T-helper 2 cell treated with Interferon-gamma antibody and Interleukin-4, amounts not matched to agents 100 ng/mL and 5 ng/mL, for 36 hours (primary cell): ENCODE measurements around the gene ZNF644. TPM values are rescaled to one million over a fixed set of nuclear protein-coding genes. Genes with fewer than 3 reads are reported as not detected.
"Not testable (repeated sequence)": the region's sequence is repeated elsewhere in the genome, so short reads cannot be mapped to it uniquely, and the experiment has no call there.

Experiments used
- intact Hi-C: fragments of 100-400 bp; cut with micrococcal nuclease; formaldehyde crosslinking; loops from one replicate; pipeline ENCODE4 v1.15.1; 2023
- total RNA-seq: library from RNA; stranded (reverse); gene quantifications from 2 replicates; pipeline ENCODE4 v1.2.3, GENCODE V29; 2022

Gene ZNF644
- total RNA-seq, 1 donor from 2014 or later = 54.4 TPM

DNA sequence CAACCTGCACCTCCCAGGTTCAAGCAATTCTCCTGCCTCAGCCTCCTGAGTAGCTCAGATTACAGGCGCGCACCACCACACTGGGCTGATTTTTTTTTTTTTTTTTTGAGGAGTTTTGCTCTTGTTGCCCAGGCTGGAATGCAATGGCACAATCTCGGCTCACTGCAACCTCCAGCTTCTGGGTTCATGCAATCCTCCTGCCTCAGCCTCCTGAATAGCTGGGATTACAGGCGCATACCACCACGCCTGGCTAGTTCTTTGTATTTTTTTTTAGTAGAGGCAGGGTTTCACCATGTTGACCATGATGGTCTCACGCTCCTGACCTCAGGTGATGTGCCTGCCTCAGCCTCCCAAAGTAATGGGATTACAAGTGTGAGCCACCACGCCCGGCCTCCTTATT, 93.6 kb downstream of the ZNF644 start:
- intact Hi-C loops = not testable (repeated sequence)

DNA sequence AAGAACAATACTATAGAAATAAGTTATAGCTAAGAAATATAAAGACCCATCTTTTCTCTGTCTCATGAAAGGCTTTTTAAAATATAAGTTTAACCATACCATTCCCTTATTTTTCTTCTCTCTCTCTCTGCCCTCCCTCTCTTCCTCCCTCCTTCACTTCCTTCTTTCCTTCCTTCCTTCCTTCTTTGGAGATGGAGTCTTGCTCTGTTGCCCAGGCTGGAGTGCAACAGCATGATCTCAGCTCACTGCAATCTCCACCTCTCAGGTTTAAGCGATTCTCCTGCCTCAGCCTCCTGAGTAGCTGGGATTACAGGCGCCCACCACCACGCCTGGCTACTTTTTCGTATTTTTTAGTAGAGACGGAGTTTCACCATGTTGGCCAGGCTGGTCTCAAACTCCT, 94.2 kb downstream of the ZNF644 start:
- intact Hi-C loops = not testable (repeated sequence)

GRCh38 chr1:90926971-90927370, 94.9 kb downstream of the ZNF644 start:
- intact Hi-C loops = no loop called here

DNA sequence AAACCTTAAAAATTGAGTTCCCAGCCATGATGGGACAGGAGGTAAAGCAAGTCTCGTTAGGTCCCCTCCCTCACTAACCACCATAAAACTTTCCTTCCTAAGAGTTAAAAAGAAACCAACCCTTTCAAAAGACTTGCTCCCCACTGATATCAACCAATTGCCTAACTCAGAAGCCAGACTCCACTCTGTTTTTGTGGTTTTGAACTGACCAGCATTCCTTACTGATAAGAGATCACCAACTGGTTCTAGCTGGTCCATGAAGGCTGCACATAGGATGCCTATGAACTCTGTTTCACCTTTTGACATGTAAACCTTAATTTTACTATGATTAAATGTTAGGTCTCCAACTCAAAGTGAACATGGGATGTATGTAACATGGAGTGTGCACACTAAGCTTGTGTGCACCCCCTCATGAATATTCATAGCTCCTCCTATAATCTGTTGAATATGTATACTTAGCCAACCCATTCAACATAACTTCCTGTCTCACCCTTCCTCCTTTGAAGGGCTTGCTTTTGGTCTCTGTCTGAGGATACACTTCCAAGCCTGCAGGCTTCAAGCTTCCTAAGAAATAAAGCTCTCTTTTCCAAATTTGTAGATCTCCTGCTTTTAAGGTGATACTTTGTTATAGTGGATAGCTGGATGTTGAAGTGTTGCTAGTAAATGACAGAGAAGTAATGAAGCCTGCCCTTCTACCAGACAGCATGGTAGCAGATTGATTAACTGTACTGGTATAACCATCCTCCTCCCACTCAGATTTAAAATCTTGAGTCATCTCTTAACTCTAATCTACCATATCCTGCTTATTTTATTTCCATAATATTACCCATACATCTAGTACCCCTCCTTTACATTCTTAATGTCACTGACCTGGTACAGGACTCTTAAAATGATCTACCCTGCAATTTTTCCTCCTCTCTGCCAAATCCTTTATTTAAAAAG, 95.6 kb downstream of the ZNF644 start:
- intact Hi-C loops = no loop called here

DNA sequence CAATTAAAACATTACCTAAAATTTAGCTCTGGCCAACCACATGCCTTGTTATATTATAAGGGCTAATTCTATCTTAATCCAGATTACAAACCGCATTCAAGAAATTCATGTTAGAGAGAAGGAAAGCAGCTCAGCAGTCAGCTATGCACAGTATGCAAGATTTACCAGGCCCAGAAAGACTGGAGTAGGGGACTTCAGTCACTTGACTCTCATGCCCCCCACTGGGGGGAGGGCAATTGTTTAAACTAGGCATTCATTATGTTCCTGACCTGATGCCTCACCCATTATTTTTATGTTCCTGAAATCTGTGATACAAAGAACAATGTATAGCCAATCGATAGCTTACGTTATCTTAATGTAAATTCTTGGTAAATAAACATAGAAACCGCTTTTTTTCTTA, 96.9 kb downstream of the ZNF644 start:
- intact Hi-C loops = no loop called here

- intact Hi-C loops = no loop called here
Measured at GRCh38 chr1:90922996-90923395, 98.8 kb downstream of the ZNF644 start.

GRCh38 chr1:90922202-90922601, 99.6 kb downstream of the ZNF644 start:
- intact Hi-C loops = no loop called here

DNA sequence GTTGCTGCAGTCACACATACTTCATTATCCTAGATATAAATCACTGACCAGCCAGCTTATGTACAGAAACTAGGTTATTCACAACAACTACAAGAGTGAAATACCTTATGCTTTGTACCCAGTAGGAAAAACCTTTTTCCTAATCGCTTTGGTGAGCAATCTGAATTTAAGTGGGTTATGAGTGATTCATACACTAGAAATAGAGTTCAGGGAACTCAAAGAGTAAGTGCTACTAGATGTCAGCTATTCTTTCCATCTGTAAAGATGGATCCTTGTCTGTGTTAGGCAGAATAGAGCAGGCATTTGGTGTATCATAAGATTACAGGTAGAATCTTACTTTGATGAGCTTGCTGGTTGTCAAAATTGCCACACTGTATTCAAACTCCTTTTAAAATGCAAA, 101.9 kb downstream of the ZNF644 start:
- intact Hi-C loops = loop anchor here (1.0 kb wide), 1 partner anchor 11 kb away; no protein-coding TSS in a partner anchor

- intact Hi-C loops = no loop called here
Measured at GRCh38 chr1:90919190-90919719, 102.6 kb downstream of the ZNF644 start.

DNA sequence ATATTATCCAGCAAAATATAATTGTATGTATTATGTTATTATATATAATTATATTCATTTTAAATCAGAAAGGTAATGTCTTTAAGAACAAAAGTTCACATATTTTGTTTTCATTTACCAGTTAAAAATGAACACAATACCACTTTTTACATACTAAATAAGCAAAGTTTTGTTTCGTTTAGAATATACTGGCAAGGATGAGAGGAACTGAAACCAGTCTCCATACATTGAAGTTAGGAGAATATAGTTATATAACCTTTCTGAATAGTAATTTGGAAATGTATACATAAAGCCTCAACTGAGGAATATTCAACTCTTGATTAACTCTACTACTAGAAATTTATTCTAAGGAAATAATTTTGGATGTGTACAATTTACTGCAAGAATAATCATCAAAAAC, 110.5 kb downstream of the ZNF644 start:
- intact Hi-C loops = no loop called here

DNA sequence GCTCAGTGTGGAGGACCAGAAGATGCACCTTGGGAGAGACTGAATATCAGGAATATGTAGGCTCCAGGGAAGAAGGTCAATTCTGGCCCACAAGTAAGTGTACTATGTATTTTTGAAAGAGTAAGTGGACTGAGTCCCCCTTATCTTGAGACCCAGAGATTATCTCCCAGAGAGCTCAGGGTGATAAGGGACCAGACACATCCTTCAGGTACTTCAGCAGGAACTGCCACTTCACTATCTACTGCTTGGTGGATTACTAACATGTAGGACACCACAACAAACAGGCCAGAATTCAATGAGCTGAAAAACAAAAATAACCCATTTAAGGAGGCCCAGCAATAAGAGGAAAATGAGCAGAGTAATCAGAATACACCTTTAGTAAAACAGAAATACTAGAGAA, 119.2 kb downstream of the ZNF644 start:
- intact Hi-C loops = no loop called here

DNA sequence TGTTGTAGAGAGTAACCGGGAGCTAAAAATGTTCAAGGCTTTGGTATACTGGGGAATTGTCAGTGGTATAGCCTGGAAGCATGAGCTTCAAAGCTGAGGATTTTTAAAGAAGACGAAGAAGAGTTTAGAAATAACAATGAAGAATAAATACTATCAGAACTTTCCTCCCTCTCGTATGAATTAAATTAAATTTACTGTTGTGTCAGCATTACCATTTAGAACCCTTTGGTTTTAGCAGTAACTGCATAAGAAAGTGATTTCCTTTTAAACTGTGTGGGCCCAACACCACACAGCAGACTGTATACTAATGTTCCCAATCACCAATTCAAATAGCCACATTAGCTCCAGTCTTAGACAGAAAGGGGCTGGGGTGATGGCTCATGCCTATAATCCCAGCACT, 122.6 kb downstream of the ZNF644 start:
- intact Hi-C loops = loop anchor here (10.0 kb wide), 1 partner anchor 1796 kb away; no protein-coding TSS in a partner anchor

DNA sequence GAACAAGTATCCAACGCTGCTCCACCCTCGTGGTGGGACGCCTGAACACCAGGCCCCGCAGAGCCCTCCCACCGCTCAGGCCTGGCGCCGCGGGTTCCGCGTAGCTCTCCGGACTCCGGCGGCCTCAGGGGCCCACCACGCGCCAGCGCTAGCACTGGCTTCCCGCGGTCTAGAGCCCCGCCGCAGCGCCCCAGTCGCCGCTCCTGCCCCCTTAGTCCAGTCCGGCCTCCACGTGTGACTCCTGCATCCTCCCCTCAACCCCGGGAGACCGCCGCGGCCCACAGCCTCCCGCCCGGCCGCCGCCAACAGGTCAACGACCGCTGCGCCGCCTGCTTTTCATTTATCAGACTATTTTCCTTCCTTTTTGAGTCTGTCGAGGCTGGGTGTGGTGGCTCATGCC, 128.2 kb downstream of the ZNF644 start:
- intact Hi-C loops = loop anchor here (10.0 kb wide), 1 partner anchor 1801 kb away; no protein-coding TSS in a partner anchor

GRCh38 chr1:90892884-90893283, 129.0 kb downstream of the ZNF644 start:
- intact Hi-C loops = loop anchor here (10.0 kb wide), 1 partner anchor 1802 kb away; no protein-coding TSS in a partner anchor

DNA sequence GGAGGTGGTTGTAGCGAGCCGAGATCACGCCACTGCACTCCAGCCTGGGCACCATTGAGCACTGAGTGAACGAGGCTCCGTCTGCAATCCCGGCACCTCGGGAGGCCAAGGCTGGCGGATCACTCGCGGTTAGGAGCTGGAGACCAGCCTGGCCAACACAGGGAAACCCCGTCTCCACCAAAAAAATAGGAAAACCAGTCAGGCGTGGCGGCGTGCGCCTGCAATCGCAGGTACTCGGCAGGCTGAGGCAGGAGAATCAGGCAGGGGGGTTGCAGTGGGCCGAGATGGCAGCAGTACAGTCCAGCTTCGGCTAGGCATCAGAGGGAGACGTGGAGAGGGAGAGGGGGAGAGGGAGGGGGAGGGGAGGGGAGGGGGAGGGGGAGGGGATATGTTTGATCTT, 129.6 kb downstream of the ZNF644 start:
- intact Hi-C loops = loop anchor here (10.0 kb wide), 1 partner anchor 1803 kb away; no protein-coding TSS in a partner anchor

- intact Hi-C loops = loop anchor here (10.0 kb wide), 1 partner anchor 1803 kb away; no protein-coding TSS in a partner anchor
Measured at GRCh38 chr1:90891756-90892155, 130.1 kb downstream of the ZNF644 start.

DNA sequence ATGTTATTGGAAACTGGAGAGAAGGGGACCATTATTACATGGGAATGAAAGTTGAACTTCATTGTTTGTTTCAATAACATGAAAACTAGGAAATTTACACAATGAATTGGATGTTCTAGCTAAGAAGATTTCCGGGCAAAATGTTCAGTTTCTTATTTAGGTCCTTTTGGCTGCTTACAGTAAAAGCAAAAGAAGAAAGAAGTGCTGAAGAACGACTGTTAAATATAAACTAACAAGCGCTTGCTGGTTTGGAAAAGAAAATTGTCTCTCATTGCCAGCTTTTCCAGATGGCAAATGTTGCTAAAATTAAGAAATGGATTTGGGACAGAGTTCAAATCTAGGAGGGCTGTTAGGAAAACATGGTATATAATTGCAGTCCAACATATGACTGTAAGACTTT, 139.6 kb downstream of the ZNF644 start:
- intact Hi-C loops = no loop called here

DNA sequence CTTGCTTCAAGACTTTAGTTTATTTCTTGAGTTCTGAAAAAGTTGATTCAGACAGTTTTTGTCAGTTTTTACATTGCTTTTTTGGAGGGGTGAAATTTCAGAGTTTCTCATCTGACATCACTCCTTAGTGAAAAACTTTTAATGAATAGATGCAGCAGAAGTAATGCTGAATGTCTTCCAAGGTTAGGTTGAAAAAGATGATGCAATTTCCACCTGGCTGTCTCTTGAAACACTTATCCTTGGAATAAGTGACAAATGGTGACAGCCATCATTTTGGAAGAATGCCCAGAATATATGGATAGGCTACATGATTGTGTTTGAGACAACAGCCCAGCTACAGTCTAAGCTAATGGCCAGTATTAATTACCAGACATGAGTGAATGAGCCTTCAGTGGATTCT, 140.8 kb downstream of the ZNF644 start:
- intact Hi-C loops = no loop called here

- intact Hi-C loops = no loop called here
Measured at GRCh38 chr1:90879281-90879680, 142.6 kb downstream of the ZNF644 start.

GRCh38 chr1:90876101-90876500, 145.7 kb downstream of the ZNF644 start:
- intact Hi-C loops = no loop called here
